GM19395 (cell line): ENCODE results near the gene MARF1.
"Not testable (repeated sequence)": the region's sequence is repeated elsewhere in the genome, so short reads cannot be mapped to it uniquely, and the experiment has no call there.

ENCODE experiments used
- ATAC-seq: cut with Tn5 transposase; IDR thresholded peaks from one replicate; pipeline ENCODE4 v1.9.1; 2021; ENCODE audit warnings: mild to moderate bottlenecking, moderate library complexity; ENCODE audit not compliant: unreplicated experiment

Gene MARF1

DNA sequence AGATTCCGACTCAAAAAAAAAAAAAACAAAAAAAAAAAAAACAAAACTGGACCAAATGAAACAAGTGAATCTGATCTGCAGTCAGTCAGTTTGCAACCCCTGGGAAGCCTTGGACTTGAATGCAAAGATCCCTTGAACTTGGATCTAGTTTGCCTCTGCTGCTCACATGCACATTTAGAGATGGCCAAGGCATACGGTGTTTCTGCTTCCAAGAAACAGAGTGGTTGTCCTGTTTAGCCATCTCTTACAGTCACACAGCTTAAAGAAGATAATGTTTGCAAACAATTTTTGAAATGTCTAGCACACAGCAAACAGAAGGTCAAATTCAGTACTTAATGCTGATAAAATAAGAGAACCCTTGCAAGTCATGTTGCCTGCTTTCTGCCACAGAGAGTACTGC lies 11.6 kb upstream of the MARF1 start:
- ATAC-seq: no peak

DNA sequence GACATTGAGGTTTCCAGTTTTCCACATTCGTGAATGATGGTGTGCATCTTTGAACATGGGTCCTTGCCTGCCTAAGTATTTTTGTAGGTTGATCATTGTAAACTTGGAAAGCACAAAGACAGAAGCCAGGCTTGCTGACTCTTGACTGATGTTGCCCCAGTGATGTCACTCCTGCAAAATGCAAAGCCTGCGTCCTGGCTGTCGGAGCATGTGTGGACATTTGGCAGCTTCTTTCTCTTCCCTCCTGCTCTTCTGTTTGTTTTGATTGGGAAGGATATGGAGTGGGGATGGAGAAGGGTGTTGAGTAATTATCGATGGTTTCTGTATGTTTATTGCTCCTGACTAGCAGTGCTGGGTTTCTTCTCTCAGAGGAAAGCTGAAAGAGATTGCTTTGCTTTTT lies 10.3 kb upstream of the MARF1 start:
- ATAC-seq: no peak

DNA sequence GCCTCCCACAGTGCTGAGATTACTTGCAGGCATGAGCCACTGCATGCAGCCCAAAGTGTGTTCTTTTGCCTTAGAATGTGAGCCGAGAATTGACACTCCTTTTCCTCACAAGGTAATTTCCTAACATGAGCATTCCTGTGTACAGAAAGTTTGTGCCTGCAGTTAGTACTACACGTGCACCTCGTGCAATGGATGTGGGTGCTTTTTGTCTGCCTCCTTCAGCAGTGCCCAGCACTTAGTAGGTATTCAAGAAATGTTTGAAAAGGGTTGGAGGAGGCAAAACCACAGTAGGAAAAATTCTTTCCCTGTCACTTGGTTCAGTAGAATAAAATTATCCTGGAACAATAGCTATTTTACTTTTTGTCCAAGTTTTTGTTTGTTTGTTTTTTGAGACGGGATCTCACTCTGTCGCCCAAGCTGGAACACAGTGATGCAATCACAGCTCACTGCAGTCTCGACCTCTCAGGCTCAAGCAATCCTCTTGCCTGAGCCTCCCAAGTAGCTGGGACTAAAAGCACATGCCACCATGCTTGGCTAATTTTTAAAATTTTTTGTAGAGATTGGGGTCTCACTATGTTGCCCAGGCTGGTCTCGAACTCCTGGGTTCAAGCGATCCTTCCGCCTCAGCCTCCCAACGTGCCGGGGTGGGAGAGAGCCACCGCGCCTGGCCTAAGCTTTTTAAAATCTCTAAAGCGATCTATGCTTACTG lies 9.5 kb upstream of the MARF1 start:
- no peak for ATAC-seq

DNA sequence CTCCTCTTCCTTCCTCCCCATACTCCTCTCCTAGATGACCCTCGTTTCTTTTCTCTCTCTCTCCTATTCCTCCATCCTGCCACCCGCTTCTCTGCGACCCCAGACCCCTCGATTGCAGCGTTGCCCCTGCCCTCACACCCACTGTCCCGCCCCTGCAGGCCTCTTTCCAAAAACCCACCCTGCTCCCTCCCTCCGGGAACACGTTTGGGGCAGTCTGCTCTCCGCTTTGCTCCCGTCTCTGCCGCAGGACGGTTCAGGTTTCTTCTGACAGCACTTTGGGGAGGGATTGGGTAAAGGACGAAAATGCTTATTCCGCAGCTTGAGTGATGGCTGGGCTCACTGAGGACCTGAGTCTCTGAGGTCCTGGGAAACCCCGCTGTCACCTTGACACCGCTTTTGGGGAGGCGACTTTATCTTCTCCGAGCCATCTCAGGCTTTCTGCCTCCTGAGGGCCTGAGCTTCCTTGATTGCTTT lies 7.8 kb upstream of the MARF1 start:
- peak; percentile 48 for ATAC-seq

- ATAC-seq: peak; percentile 76
These were observed 7.2 kb upstream of the MARF1 start, which contains the start of gene NDE1 for GRCh38 chr16:15650019-15650697. Gene NDE1, plus strand, starts transcription at chr16:15650245. Its CDS starts 14,534 bp downstream, at chr16:15664779.

DNA sequence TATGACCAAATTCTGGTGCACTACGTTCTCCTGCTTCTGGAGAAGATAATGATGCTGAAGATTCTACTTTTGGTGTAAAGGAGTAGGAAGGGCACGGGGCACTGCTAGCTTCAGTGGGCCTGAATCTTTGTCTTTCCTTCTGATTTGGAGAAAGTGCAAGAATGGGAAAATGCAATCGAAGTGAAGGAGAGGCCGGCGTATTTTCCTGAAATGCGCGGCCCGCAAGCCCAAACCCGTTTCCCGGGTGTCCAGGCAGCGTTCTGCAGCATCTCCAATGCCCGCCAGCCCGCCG lies 6.7 kb upstream of the MARF1 start:
- ATAC-seq: no peak

GRCh38 chr16:15649311-15649710 lies 6.4 kb upstream of the MARF1 start:
- ATAC-seq: not testable (repeated sequence)

DNA sequence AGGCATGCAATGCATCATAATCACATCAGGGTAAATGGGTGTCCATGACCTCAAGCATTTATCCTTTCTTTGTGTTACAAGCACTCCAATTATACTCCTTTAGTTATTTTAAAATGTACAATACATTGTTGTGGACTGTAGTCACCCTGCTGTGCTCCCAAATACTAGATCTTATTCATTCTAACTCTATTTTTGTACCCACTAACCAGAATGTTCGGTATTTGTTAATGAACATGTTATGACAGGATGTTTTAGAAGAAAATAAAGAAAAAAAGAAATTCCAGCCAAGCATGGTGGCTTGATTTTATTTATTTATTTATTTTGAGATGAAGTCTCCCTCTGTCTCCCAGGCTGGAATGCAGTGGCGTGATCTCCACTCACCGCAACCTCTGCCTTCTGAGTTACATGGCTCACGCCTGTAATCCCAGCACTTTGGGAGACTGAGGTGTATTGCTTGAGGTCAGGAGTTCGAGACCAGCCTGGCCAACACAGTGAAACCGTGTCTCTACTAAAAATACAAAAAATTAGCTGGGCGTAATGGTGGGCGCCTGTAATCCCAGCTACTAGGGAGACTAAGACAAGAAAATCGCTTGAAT lies 5.3 kb upstream of the MARF1 start:
- ATAC-seq: no peak

DNA sequence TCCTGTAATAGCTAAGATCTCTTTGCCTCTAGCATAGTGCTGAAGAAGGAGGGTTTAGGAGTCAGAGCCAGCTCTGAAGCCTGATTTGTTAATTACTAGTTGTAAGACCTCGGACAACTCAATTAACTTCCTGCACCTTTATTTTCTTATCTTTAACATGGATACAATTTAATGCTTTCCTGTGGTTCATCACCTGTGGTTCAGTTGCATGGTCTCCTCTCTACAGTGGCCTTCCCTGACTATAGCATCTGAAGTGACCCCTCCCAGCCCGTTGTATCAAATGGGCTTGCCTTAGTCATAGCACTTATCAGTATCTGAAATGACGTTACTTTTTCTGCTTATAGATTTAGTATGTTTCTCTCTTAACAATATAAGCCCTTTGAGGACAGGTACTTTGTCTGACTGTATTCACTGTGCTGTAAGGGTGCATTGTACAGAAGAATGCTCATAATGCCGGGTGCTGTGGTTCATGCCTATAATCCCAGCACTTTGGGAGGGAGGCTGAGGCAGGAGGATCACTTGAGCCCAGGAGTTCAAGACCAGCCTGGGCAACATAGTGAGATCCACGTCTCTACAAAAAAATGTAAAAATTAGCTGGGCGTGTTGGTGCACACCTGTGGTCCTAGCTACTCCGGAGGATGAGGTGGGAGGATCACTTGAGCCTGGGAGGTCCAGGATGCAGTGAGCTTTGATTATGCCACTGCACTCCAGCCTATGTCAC lies 4.5 kb upstream of the MARF1 start:
- ATAC-seq: no peak

GRCh38 chr16:15646557-15647293 lies 3.8 kb upstream of the MARF1 start:
- not testable (repeated sequence) for ATAC-seq

GRCh38 chr16:15644962-15645465 lies 2.1 kb upstream of the MARF1 start:
- ATAC-seq: not testable (repeated sequence)

DNA sequence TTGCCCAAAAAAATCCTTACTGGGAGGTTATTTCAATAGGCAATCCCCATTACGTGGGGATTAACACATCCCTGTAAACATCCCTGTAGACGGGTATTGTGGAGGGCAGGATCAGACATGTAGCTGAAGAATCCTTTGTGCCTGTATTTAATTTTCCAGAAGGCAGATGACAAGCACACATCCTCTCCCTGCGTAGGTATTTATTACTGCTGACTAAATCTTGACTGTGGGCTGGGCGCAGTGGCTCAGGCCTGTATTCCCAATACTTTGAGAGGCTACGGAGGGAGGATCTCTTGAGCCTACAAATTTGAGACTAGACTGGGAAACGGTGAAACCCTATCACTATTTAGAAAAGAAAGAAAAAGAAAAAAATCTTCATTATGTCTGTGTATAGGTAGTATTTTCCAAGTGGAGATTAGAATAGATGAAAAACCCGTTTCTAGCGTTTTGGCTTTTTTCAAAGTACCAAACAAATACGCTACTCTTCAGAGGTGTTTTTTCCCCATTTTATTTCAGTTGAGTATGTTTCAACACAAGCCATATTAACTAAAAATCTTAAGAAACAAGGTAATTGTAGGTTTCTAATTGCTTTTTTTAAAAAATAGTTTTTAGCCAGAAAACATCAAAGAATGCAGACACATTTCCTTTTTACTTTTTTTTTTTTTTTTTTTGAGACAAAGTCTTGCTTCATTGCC lies 1.5 kb upstream of the MARF1 start:
- ATAC-seq: no peak

DNA sequence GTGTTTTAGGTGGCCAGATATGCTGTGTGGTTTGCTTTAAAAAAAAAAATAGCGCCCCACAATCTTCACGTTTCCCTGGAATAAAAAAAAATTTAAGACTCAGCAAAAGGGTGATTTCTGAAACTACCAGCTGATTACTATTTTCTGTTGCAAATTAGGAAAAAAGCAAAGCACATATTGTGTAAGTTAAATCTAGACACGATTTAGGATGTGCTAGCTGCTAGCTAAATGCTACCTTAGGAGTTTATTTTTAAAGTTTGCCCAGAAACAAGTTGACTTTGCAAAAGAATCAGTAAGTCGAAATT lies 944 bp upstream of the MARF1 start:
- no peak for ATAC-seq

DNA sequence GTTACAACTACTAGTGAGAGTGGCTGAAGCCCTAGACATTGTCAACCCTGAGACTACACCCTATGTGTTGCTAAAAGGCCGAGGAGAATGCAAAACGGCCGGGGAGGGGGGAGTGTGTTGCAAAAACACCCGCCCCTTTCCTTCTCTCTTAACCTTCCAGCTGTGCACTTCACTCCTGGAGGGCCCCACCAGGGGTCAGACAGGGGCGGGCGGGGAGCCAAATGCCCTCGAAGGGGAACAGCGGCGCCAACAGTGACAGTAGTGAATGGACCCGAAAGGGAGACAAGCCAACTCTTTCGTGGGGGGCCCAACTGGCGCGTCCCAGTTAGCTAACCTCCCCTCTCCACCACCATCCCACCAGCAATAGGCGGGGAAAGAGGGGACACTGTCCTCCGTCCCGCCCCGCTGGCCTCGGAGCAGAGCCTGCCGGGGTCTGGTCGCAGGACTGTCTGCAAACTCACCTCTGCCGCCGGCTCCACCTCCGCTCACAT lies 352 bp downstream of the MARF1 start:
- peak; percentile 57 for ATAC-seq

DNA sequence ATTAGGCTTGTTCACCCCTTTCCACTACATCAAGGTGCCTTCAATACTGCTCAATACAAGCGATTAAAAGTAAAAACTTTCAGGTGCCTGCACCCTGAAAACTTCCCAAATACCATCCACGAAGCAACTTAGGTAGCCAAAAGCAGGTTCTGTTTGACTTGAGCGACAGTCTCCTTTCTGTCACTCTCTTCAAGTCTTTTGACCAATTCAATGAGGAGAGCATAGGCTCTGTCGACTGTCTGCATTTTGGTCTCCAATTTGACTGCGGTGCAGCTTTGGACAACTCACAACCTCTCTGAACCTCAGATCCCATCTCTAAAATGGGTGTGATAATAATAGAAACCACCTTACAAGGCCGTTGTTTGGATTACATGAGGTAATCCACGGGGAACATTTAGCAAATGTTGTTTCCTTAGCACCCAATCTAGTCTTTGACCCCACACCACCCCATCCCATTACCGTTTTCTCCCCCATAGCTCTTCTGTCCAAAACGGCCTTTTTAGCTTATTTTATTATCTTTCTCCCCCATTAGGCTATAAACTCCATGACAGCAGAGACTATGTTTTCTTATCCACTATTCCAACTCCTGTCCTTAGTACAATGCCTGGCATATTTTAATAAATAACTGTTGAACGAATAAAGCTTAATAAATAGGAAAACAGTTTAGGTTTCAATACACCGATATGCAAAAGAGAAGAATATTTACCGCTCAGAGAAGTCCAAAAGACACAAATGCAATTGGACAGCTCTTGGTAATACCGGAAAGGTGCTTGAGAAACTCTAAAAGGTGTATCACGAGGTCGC lies 999 bp downstream of the MARF1 start:
- ATAC-seq: no peak

- ATAC-seq: no peak
These were observed 2.0 kb downstream of the MARF1 start for GRCh38 chr16:15640966-15641365.

- no peak for ATAC-seq
These were observed 3.8 kb downstream of the MARF1 start for GRCh38 chr16:15639061-15639568.

GRCh38 chr16:15636392-15636873 lies 6.5 kb downstream of the MARF1 start:
- ATAC-seq: no peak

DNA sequence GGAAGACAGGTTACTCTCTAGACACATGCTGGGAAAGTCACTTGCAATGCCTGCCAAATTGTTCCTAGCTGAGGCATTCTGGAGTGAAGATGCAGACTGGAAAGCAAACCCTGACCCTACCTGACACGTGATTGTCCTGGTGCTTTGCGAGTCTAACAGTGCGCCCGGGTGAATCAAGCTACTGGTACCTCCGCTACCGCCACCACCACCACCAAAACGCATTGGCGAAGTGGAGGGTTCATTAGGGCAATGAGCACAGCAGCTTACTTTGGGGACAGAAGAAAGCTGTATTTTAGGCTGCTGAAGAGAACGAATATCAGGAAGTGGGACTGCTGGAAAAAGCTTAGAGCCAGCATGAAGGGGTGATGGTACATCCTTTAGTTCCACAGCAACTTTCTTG lies 7.0 kb downstream of the MARF1 start:
- no peak for ATAC-seq
